GM15510 (cell line): ENCODE results near the gene CMYA5.

Experiments used
- POLR2A ChIP-seq: IDR thresholded peaks from 3 replicates; pipeline ENCODE4 v1.6.1; 2011; ENCODE audit warnings: borderline replicate concordance; ENCODE audit not compliant: insufficient read length; ENCODE audit errors: extremely low read depth

Gene CMYA5

DNA sequence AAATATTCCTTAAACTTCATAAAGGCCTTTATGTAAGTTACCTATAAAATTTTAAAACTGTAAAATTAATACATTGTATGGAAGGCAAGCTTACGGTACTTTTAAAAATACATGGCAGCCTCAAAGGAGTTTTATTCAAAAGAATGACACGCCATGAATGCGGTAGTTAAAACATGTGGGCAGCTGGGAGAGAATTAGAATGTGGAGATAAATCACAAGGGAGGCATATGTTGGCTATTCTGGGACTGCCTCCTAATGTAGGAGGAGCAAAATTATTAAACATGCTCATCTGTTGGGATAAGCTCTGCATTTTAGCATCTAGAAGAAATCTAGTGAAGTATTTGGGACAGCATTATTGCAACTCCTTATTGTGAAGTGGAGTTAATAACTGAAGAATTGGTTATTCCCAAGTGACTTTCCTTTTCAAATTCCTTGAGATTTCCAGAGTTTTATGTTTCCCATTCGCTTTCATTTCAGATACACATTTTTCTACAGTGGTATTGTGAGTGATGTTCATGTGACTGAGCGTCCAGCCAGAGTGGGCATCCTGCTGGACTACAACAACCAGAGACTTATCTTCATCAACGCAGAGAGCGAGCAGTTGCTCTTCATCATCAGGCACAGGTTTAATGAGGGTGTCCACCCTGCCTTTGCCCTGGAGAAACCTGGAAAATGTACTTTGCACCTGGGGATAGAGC is 109.4 kb downstream of the CMYA5 start:
- TF ChIP-seq POLR2A: no peak

DNA sequence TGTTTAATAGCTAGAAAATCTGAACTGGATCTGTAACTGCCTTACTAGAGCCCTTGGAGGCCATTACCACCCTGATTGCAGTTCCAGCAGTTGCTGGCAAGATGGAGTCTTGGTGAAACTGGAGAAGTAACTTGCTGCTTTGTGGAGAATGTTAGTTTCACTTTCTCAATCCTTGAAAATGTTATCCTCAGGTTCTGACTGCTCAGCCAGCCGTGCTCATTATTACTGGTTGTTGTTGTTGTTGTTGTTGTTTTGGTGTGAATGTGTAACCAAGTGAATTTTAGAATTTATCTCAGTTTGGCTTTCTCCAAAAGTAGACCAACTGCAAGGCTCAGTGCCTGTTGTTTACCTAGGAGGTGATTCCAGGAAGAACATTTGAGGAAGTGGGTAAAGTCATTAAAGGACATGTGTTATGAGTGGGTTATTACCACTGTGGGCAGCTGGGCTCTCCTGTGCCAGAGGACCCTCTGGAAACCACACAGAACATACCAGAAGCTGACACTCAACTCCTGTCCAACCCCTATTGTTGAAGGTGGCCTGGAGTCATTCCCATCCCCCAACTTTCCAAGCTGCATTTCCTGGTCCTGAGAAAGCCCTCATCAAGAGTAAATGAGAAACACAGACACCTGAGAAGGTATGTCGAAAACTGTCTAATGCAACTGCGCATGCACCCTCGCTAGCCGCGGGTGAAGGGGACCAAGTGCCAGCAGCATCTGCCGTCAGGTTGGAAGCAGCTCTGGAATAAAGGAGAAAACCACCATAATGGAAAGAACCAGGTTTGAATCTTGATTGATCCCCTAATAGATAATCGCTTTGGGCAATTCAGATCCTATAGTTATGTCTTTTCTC is 111.6 kb downstream of the CMYA5 start:
- no peak for TF ChIP-seq POLR2A

GRCh38 chr5:79802406-79802805 is 112.8 kb downstream of the CMYA5 start:
- TF ChIP-seq POLR2A: no peak

- TF ChIP-seq POLR2A: no peak
Measured at GRCh38 chr5:79803007-79803406, 113.4 kb downstream of the CMYA5 start.

GRCh38 chr5:79806741-79807140 is 117.1 kb downstream of the CMYA5 start:
- TF ChIP-seq POLR2A: no peak

- no peak for TF ChIP-seq POLR2A
Measured at GRCh38 chr5:79809743-79810142, 120.1 kb downstream of the CMYA5 start.

DNA sequence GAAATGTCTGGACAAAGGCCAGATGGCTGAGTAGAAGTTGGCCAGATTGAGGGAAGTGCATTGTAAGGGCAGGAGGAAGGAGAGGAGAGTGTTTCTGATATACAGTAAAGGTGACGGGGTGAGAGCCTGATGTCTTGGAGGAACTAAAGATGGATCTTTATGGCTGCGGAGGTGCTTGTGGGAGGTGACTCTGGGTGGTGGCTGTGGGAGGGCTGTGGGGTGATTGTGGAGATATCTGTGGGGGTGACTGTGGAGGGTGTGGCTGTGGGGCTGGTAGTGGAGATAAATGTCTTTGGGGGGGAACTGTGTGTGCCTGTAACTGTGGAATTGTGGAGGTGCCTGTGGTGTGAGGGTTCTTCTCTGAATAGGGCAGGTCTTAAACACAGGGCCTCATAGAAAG is 121.4 kb downstream of the CMYA5 start:
- no peak for TF ChIP-seq POLR2A

- no peak for TF ChIP-seq POLR2A
Measured at GRCh38 chr5:79811904-79812303, 122.3 kb downstream of the CMYA5 start.

DNA sequence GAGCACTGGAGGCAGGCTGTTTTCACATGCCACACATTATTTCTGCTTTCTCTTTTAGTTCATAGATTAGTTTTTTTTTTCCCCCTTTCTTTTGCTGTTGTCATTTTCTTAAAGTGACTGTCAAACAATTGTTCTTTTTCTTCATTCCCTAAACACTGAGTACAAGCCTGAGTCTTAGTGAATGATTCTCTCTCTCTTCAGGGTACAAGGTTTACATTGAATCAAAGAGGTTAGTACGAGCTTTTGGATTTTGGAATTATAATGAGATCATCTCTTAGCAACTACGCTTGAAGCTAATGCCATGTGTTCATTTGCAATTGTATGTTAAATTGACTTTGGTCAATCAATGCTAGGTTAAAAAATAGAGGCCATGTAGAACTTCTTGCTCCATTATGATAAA is 125.1 kb downstream of the CMYA5 start:
- TF ChIP-seq POLR2A: no peak

GRCh38 chr5:79816014-79816413 is 126.4 kb downstream of the CMYA5 start:
- TF ChIP-seq POLR2A: no peak

DNA sequence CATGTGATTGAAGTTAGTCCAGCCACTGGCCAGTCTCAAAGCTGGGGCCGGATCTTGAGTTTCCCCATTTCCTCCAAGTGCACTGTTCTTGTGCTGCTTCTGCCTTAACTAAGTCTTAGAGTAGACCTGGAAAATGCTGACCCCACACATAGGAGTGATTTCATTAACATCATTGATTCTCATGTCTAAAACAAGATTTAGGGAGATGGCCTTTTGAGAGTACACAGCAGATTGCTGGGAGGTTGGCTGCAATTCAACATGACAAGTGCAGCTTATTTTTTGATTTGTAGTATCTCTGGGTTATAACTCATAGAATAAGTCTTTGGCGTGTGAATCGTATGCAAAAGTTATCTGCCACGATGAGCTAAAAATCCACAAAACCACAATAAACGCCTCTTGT is 131.0 kb downstream of the CMYA5 start:
- TF ChIP-seq POLR2A: no peak

- TF ChIP-seq POLR2A: no peak
Measured at GRCh38 chr5:79824444-79824843, 134.8 kb downstream of the CMYA5 start.

GRCh38 chr5:79825802-79826201 is 136.2 kb downstream of the CMYA5 start:
- TF ChIP-seq POLR2A: no peak

- TF ChIP-seq POLR2A: no peak
Measured at GRCh38 chr5:79827159-79827629, 137.6 kb downstream of the CMYA5 start.

DNA sequence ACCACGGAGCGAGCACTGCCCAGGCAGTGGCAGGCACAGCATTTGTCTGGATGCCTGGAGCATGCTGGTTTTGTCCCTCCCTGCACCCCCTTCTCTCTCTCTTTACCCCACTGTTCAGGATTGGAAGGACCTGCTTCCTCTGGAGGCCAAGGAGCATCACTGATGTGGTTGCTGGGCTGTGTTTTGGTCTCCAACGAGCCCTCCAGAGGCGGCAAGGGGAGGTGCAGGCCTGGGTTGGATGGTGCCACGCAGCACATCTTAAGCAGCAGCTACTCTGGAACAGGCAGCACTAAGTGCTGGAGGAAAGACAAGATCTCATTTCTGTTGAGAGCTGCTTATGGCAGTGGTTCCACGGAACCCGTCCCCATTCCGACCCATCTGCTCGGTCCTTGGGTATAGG is 139.6 kb downstream of the CMYA5 start:
- no peak for TF ChIP-seq POLR2A
